Measurements from ENCODE around the gene DIDO1. TPM values are rescaled to one million over a fixed set of nuclear protein-coding genes. Genes with fewer than 3 reads are reported as not detected.

DIDO1 gene
- total RNA-seq, 1 donor from 2014 or later: 37.9 TPM

DNA sequence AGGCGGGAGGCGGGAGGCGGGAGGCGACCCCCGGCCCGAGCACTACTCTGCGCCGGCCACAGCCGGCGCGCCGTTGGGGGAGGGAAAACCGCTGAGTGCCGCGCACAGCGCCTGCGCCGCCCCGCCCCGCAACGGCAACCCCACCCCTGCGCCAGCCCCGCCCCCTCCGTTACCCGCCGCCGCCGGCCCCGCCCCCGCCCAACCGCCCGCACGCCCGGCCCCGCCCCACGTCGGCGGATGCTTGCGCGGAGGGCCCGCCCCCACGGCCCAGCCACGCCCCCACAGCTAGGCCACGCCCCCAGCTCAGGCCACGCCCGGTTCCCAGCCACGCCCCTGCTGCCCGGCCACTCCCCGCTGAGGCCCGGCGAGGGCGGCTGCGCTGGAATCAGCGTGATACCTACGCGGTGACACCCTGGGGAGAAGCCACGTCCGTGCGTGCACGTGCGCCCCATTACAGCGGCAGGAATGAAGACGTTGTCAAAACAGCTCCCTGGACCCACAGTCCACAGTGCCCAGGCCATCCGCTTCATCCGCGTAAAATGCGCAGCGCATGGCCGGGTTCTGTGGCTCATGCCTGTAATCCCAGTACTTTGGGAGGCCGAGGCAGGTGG lies 64.5 kb downstream of the DIDO1 start, which contains the start of gene TCFL5:
Gene TCFL5 (minus strand): TSS at position 97 of the 611 bp plus-strand sequence. CDS start 152 bp downstream, outside the sequence.
- Histone ChIP-seq H3K4me3 (ENCODE audit: low read depth, low read length) (peak within 1 kb of the TSS; percentile 59), H3K27me3 (ENCODE audit: control insufficient read depth, insufficient read depth, low read length) (no peaks in the 10 kb centered on the region), H3K36me3 (ENCODE audit: control insufficient read depth, insufficient read depth, low read length) (no peaks in the 10 kb centered on the region)
- DNase-seq (ENCODE audit: low read depth): no peak
- TF ChIP-seq, protein P1, sequence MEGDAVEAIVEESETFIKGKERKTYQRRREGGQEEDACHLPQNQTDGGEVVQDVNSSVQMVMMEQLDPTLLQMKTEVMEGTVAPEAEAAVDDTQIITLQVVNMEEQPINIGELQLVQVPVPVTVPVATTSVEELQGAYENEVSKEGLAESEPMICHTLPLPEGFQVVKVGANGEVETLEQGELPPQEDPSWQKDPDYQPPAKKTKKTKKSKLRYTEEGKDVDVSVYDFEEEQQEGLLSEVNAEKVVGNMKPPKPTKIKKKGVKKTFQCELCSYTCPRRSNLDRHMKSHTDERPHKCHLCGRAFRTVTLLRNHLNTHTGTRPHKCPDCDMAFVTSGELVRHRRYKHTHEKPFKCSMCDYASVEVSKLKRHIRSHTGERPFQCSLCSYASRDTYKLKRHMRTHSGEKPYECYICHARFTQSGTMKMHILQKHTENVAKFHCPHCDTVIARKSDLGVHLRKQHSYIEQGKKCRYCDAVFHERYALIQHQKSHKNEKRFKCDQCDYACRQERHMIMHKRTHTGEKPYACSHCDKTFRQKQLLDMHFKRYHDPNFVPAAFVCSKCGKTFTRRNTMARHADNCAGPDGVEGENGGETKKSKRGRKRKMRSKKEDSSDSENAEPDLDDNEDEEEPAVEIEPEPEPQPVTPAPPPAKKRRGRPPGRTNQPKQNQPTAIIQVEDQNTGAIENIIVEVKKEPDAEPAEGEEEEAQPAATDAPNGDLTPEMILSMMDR (IDR thresholded peaks at IDR 0.05; ENCODE audit: insufficient read depth, low read length, poor library complexity, severe bottlenecking): no peak

DNA sequence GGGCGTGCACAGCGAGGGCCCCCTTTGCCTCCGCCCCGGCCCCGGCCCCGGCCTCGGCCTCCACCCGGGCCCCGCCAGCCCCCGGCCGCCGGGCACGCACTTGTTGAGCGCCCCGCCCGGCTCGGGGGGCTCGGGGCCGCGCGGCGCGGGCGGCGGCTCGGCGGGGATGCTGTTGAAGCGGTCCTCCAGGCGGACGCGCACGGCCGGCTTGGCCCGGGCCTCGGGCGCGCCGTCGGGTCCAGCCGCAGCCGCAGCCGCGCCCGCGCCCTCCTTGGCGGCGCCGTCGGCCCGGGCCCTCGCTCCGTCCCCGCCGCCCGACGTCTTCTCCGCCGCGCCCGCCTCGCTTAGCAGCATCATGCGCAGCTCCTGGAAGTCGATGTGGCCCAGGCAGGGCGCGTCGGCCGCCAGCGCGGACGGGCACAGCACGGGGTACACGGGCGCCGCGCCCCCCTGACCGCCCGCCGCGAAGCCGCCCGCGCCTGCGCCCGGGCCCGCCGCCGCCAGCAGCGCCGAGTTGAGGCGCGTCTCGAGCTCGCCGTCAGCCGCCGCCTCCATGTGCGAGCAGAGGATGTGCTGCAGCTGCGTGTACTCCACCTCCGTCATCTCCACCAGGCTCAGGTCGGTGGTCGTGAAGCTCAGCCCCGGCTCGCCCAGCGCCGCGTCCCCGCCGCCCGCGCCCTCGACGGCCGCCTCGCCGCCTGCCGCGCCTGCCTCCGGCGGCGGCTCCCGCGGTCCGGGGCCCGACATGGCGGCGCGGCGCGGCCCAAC lies 65.2 kb downstream of the DIDO1 start:
- Histone ChIP-seq H3K27me3 (ENCODE audit: control insufficient read depth, insufficient read depth, low read length) (no peaks in the 10 kb centered on the region), H3K4me3 (ENCODE audit: low read depth, low read length) (peak overlapping the region; percentile 59), H3K36me3 (ENCODE audit: control insufficient read depth, insufficient read depth, low read length) (no peaks in the 10 kb centered on the region)
- DNase-seq (ENCODE audit: low read depth): no peak
- TF ChIP-seq, protein P1 (IDR thresholded peaks at IDR 0.05; ENCODE audit: insufficient read depth, low read length, poor library complexity, severe bottlenecking): no peak

DNA sequence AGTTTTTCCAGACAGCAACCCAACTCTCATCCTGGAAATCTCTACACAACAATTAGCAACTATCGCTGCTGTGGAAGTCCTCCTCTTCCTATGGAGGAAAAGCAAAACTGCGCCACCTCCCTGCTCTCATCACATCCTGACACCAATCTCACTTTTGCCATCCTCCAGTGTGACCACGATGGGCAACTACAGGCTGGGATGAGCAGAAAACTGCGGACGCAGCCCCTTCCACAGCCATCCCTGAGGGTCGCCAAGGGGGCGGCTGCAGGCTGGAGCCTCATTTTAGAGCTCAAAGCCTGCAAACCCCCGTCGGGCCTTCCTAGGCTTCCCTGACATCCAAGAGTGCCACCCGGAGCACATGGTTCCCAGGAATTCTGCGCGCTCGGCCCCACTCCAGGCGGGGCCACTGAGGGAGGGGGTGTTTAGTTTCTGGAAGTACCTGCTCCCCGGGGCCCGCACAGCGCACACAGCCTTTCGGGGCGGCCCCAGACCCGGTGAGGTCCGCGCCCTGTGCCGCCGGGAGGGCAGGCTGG lies 65.8 kb downstream of the DIDO1 start:
- Histone ChIP-seq H3K4me3 (ENCODE audit: low read depth, low read length) (peak overlapping the region; percentile 29), H3K27me3 (ENCODE audit: control insufficient read depth, insufficient read depth, low read length) (no peaks in the 10 kb centered on the region), H3K36me3 (ENCODE audit: control insufficient read depth, insufficient read depth, low read length) (no peaks in the 10 kb centered on the region)
- no peak for DNase-seq (ENCODE audit: low read depth)
- TF ChIP-seq, protein P1 (IDR thresholded peaks at IDR 0.05; ENCODE audit: insufficient read depth, low read length, poor library complexity, severe bottlenecking): peak; percentile 1

DNA sequence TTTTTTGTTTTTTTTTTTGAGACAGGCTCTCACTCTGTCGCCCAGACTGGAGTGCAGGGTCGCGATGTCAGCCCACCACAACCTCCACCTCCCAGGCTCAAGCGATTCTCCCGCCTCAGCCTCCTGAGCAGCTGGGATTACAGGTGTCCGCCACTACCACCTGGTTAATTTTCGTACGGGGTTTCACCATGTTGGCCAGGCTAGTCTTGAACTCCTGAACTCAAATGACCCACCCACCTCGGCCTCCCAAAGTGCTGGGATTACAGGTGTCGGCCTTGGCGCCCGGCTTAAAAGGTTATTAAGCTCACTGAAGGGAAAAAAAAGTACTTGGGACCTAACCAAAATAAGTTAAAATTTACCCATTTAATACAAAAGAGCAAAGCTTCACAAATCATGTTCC lies 66.6 kb downstream of the DIDO1 start:
- H3K27me3 ChIP-seq (ENCODE audit: control insufficient read depth, insufficient read depth, low read length): no peaks in the 10 kb centered on the region

DNA sequence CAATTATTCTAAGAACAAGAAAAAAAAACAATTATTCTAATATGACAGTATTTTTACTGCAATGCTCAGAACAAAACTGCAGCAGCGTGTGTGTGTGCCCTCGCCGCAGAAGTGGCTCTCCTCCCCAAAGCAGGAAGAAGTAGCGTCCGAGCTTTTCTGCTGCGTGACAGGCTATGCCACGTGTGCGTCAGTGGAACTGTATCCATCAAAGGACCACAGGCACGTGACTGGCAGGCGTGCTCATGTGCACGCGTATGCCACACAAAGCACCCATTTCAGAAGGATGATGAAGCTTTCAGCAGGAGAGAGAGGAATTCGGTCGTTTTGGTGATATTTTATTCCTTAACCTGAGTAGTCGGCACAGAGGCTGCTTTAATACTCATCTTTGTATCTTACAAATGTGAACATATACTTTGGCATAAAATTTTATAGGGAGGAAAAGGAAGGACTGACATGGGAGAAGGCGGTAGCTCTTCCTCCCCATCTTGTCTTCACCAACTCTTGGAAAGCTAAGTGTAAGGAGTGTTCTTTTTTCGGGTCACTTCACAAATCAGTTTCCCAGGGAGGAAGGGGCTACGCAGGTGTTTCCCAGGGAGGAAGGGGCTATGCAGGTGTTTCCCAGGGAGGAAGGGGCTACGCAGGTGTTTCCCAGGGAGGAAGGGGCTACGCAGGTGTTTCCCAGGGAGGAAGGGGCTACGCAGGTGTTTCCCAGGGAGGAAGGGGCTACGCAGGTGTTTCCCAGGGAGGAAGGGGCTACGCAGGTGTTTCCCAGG lies 68.1 kb downstream of the DIDO1 start:
- TF ChIP-seq, protein P1 (IDR thresholded peaks at IDR 0.05; ENCODE audit: insufficient read depth, low read length, poor library complexity, severe bottlenecking): no peak

More for the DNA sequence above, 66.6 kb downstream of the DIDO1 start:
- no peak for DNase-seq (ENCODE audit: low read depth)
- Histone ChIP-seq H3K36me3 (ENCODE audit: control insufficient read depth, insufficient read depth, low read length) (no peaks in the 10 kb centered on the region), H3K4me3 (ENCODE audit: low read depth, low read length) (no peak overlapping the region)
- TF ChIP-seq, protein P1 (IDR thresholded peaks at IDR 0.05; ENCODE audit: insufficient read depth, low read length, poor library complexity, severe bottlenecking): no peak

More for the DNA sequence above, 68.1 kb downstream of the DIDO1 start:
- no peak overlapping the region for H3K4me3 ChIP-seq (ENCODE audit: low read depth, low read length)
- H3K36me3 ChIP-seq (ENCODE audit: control insufficient read depth, insufficient read depth, low read length): no peaks in the 10 kb centered on the region
- DNase-seq (ENCODE audit: low read depth): no peak
- no peaks in the 10 kb centered on the region for H3K27me3 ChIP-seq (ENCODE audit: control insufficient read depth, insufficient read depth, low read length)

Measured in kidney epithelial cell (primary cell).